Ovary (tissue), 3 donors: ENCODE data around the gene SIGLECL1.

Source experiments
- EP300 ChIP-seq: sonication (generic); formaldehyde crosslinking; IDR thresholded peaks from one replicate; pipeline ENCODE4 v1.6.1; 2017; ENCODE audit warnings: antibody characterized with exemption
- POLR2A ChIP-seq: fragments of 450-650 bp; IDR thresholded peaks from one replicate; pipeline ENCODE4 v1.6.1; 2017; ENCODE audit warnings: antibody characterized with exemption, mild to moderate bottlenecking, moderate library complexity
- TF ChIP-seq, protein P1 (sequence below), 3 donors: fragments of 450-650 bp in 2 of 3; fragments of 200-600 bp in 1 of 3; IDR thresholded peaks; one replicate each; pipeline versions ENCODE4 v1.5.1 to v1.8.0; 2016 to 2022; ENCODE audit warnings: antibody characterized with exemption in 3 of 3, mild to moderate bottlenecking in 1 of 3
- donor health status: DM: no; HTN: no; CAD: no.

DNA sequence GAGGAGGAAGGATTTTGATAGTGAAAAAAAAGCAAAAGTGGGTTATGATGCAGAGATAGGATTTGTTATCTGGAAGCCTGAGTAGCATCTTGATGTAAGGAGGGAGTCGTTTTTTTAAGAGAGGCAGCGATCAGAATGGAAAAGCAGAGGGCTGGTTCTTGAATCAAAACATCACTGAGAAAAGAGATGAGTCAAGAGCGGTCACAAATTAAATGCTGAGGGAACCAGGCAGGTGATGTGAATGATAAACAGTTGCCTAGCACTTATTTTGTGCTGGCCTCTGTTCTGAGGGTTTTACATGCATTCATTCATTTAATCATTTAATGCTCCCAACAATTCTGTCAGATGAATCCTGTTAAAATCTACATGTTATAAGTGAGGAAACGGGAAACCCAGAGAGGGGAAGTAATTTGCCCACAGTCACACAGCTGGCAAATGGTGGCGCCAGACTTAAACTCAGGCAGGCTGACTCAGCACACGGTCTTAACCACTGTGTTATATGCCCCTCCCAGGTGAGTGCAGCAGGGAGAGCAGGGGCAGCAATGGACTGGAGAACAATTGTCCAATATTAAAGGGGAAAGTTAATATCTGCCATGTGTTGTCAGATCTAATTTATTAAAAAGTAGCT, 21.4 kb downstream of the SIGLECL1 start:
- TF ChIP-seq, protein P1, sequence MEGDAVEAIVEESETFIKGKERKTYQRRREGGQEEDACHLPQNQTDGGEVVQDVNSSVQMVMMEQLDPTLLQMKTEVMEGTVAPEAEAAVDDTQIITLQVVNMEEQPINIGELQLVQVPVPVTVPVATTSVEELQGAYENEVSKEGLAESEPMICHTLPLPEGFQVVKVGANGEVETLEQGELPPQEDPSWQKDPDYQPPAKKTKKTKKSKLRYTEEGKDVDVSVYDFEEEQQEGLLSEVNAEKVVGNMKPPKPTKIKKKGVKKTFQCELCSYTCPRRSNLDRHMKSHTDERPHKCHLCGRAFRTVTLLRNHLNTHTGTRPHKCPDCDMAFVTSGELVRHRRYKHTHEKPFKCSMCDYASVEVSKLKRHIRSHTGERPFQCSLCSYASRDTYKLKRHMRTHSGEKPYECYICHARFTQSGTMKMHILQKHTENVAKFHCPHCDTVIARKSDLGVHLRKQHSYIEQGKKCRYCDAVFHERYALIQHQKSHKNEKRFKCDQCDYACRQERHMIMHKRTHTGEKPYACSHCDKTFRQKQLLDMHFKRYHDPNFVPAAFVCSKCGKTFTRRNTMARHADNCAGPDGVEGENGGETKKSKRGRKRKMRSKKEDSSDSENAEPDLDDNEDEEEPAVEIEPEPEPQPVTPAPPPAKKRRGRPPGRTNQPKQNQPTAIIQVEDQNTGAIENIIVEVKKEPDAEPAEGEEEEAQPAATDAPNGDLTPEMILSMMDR (IDR thresholded peaks at IDR 0.05): no peak
- TF ChIP-seq POLR2A (no peak), EP300 (no peak)
